NCI-H2196 (cell line): ENCODE results near the gene TBC1D1.
A peak's percentile ranks its signal among the peaks of the same experiment; 100 is the strongest.

Source experiments
- DNase-seq: peaks from one replicate; lab custom pipeline; 2025; ENCODE audit not compliant: unreplicated experiment; lab: John Stamatoyannopoulos, UW

TBC1D1 gene

DNA sequence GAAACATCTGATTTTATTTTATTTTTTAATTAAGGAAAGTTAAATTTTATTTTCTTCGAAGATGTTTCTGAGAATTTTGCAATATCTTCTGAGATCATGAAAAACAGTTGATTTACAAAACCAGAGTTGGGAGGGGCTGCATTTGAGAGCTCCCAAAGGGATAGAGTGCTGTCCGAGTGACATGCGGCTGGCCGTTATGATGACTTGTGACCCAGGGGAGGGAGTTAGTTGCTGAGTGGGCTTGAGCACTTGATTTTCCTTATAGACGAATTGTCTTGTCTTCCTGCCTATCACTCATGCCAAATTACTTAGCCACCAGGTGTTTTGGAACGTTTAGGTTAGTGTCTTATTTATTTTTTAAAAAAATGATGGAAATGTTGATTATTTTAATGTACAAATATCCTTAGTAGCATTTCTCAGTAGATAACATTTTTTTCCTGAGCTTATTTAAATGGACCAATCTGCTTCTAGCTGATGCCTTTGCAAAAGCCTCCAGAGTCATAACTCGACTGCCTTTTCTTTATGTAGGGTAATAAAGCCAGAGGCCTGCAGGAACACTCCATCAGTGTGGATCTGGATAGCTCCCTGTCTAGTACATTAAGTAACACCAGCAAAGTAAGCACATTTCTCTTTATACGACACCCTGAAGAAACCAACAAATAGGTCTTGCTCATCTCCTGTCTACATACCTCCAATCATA lies 154.6 kb downstream of the TBC1D1 start:
- no peak for DNase-seq

DNA sequence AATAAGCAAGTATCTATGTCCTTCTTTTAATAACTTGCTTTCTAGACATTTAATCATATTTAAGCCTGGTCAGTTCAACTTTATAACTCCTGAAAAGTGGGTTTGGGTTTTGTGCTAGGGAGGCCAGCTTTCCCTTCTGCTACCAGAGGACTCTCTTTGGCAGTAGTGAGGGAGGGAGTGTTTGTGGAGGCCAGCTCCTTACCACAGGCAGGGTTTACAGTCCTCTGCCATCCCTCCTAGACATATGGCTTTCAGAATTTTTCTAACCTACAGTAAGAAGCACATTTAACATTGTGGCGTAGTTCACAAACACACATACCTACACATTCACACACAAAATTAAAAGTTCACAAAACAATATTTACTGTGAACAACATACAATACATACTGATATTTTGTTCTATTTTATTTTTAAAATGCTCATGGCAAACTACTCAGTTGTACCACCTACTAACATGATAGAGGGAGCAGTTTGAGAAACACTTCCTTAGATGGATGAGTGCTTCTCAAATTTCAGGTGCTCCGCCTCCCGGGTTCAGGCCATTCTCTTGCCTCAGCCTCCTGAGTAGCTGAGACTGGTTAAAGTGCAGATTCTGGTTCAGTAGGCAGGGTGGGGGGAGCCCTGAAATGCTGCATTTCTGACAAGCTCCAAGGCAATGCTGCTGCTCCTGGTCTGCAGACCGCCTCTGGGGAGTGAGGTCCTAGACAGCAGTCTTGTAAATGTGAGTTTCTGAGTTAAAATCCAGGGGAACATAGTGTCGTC lies 156.0 kb downstream of the TBC1D1 start:
- DNase-seq: no peak

DNA sequence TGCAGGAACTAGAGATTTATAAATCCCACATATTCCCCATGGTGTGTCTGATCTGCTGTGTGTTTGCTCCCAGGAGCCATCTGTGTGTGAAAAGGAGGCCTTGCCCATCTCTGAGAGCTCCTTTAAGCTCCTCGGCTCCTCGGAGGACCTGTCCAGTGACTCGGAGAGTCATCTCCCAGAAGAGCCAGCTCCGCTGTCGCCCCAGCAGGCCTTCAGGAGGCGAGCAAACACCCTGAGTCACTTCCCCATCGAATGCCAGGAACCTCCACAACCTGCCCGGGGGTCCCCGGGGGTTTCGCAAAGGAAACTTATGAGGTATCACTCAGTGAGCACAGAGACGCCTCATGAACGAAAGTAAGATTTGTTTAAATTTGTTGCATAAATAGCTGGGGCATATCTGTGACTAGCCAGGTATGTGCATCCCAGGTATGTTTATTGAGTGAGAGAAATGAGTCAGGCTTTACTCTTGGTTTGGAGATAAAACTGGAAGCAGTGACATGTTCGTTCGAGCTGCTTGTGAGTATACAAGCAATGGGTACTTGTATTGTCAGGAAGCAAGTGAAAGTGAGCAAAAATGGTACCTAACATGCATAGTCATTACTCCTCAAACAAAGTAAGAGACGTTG lies 158.8 kb downstream of the TBC1D1 start:
- DNase-seq: no peak

DNA sequence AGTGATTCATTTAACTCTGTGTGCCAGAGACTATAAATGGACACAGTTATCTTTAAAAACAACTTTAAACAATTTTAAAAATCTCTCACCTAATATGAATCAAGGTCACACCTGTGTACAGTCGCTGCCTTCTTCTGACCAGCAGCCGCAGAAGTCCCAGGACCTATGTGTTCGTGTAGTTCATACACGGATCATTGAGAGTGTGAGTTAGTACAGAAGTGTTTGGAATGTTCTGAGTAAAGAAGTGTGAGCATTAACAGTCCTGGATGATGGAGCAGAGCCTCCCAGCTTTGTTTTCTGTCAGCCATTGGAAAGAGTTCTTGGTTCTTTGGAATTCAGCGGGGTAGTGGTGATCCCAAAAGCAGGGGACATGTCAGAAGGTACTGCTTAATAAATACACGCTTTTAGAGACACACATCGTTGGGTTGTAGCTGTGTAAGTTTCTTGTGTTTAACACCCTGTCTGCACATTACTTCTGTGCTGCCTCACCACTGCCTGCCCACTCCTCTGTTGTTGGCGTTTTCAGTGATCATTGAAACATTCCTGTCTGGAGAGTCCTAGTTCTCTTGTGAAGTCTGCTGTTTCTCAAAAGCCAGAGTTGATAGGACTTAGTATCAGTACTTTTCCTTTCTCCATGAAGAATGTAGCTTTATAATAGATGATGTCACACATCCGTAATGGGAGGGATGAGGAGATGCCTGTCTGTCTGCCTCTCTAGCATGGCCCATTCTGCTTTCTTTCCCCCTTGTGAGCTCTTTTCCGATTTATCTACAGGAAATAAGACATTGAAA lies 159.9 kb downstream of the TBC1D1 start:
- DNase-seq: no peak

DNA sequence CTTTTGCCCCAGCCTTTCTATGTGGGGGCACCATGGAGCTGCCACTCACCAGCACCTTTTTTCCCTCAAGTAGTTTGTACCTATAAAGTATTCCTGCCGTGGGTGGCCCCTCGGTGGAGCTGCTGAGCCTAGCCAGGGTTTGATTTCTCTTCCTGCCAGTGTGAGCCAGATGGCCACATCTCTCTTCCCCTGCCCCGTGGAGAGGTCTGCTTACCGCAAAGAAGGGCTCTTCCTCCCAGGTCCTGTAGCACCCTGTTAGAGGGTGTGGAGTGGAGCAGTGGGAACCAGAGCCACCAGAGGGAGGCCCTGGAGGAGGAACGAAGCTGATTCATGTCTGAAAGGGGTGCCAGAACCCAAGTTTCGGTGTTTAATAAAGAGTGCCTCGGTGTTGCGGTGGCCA lies 164.7 kb downstream of the TBC1D1 start:
- no peak for DNase-seq

DNA sequence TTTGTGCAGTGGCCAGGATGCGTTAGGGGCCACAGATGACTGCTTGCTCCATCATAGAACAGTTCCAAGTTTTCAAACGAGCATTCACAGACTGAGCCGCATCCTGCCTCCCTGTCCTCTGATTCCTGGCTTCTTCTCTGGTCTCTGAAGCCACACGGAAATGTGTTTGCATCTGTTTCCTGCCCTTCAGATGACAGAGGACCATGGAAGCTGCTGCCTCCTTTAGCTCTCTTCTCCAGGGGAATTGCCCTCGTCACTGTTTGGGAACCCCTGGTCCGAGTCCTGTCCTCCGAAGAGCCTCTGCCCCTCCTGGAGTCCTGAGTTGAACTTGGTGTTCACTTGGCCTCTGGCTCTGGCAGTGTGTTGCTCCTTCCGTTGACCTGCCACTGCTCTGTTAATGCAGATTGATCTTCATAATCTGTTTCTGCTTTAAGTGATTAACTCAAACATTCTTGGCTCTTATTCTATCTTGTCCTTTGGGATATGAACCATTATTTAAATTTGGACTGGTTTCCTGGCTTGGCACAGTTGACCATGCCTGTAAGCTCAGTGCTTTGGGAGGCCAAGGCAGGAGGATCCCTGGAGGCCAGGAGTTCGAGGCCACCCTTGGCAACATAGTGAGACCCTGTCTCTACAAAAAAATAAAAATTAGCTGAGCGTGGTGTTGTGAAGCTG lies 165.3 kb downstream of the TBC1D1 start:
- no peak for DNase-seq

DNA sequence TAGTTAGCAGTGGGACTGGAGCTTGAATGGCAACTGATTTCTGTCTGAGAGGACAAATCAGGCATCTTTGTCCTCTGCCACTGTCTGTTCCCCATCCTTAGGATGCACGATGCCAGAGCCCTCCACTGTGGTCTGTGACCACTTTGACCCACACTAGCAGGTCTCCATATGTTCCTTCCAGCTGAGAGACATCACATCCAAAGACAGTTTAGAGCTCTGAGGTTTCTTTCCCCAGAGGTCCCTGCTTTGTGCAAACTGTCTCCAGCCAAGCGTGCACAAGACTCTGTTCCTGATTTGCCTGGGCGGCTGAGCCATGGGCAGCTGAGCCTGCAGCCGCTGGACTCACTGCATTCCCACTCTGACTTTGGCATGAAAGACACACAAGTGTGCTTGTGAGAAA lies 167.3 kb downstream of the TBC1D1 start:
- DNase-seq: no peak

DNA sequence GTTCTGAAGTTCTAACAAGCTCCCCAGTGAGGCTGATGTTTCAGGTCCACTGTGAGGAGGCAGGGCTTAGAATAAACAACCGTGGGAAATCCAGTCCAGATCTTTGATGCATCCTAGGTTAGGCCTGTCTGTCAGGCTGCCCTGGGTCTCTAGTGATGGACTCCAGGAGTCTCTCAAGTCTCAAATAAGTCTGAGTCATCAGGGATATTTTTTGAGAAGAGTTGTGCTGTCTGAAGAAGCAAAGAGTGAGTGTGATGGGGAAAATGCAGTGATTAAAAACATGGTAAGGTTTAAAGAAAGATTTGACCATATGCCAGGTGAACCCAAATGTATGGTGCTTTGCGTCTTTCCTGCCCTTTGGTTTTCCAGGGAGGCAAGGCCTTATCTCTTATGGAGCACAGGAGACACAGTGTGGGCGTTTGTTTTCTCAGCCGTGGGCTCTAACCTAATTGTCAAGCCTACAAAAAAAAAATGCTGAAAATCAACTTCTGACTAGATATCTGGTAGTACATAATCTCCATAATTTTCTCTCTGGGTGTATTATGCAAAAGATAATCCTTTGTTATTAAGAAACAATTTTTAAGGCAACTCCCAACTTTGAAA lies 170.0 kb downstream of the TBC1D1 start:
- no peak for DNase-seq

DNA sequence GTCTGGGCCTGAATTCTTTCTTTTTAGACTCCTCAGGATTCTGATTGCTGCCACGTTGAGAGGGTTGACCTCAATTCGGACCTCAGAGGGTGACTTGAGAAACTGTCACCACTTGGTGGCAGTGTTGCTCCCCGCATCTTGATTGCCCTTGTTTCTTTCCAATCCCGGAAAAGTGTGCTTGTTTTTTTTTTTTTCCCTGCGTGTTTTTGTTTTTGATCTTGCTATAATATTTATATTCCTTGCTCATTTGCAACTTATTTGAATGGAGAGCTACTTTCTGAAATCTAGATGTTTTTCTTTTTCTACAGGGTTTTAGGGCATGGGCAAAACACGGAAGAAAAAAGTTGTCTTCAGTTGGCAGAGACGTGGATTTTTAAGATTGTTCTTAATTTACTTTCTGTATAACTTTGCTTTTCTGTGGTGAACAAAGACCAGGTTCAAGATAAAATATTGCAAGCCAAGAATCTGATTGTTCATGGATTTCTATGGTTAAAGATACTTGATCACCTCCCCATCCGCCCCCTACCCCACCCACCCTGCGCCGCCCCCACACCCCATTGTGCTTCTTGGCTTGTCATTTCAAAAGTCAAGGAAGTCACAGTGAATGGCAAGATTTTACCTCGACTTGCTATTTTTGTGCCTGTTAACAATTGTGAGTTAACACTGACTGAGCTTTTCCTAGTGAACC lies 171.3 kb downstream of the TBC1D1 start:
- DNase-seq: peak; percentile 79

DNA sequence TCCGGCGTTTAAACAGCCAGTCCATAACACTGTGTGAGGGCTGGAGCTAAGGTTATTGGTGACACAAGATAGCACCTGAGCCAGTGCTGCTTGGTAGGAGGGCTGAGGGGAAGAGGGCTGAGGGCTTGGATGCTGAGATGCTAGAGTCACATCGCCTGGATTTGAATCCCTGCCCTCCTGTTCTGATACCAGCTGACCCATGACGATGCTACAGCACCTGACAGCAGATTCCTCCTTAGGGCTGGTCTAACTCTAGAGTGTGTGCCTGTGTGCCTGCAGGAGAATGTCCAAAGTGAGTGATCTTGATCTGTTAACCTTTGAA lies 171.9 kb downstream of the TBC1D1 start:
- no peak for DNase-seq

DNA sequence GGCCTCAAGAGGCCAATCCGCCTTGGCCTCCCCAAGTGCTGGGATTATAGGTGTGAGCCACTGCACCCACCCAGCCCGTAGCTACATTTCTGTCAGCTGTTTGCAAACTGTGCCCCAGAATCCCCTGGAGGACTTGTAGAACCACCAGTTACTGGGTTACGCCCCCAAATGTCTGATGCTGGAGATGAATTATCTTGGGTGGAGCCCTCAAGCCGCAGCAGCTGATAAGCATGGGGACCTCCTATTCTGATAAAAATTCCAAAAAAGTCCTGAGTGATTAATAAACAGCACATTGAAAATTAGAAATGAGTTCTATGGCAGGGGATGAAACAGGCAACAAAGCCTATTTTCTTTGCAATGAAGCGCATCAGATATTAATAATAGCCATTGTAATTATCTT lies 174.3 kb downstream of the TBC1D1 start:
- no peak for DNase-seq

DNA sequence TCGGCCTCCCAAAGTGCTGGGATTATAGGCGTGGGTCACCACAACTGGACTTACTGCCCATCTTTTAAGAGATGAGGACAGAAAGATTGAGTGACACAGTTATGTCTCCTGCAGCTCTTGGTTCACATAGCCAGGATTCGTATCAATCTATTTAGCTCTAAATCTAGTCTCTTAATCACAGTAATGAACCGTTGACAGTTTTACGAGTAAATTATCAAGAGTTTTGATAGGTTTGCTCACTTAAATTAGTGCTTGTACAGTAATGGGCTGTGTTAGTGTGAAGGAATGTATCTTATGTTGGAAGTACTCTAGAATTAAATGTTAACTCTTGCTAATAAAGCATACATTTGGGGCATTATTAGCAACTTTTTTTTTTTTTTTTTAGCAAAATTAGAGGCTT lies 175.0 kb downstream of the TBC1D1 start:
- DNase-seq: no peak

DNA sequence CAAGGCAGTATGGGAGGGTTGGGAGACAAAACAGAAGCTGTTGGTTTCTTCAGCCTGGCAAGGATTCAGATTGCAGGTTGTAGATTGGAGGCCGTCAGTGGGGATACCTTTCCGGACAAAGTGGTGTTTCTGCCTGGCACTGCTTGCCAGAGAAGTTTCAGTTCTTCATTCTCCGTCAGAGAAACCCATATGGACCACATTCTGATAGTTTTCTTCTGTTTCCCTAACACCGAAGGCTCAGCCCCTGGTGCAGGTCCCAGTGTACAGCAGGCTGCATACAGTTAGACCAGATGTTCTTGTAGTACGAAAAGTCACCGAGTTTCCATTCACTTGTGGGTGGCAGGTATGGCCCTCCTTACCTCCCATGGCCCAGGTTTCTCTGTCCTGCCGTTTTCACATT lies 176.6 kb downstream of the TBC1D1 start:
- no peak for DNase-seq

DNA sequence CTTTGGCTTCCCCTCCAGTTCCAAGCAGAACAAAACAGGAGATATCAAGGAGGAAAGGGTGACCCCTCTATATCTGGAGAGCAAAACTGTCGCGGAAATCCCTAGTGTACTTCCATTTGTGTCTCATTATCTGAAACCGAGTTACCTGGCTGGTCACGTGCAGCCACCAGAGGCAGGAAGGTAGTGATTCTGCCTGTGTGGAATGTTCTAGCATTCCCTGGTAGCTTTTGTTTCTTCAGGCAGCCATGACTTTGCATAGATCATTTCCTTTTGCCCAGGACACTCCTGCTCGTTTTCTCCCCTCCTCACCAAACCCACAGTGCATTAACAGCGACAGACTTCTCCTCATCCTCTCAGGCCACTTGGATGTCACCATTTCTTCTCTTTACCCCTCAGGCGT lies 177.2 kb downstream of the TBC1D1 start:
- no peak for DNase-seq

DNA sequence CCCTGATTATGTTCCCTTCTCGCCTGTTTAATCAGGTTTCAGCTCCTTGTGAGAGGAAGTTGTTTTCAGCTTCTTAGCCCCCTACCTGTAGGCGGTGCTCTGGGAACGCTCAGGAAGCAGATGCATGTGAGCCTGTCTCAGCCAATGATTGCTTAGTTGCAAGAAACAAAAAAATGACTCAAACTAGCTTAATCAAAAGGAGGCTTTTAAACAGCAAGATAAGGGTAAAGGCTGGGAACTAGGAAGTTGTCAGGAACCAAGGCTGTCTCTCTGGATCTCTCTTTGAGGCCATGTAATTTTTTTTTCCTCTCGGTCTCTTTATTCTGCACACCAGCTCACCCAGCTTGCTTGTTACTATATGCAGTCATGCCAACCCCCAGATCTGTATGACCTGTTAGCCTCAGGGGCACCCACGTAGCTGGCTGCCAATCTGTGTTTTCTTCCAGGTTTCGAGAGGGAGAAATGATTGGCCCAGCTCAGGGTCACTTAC lies 178.4 kb downstream of the TBC1D1 start:
- DNase-seq: peak; percentile 51

DNA sequence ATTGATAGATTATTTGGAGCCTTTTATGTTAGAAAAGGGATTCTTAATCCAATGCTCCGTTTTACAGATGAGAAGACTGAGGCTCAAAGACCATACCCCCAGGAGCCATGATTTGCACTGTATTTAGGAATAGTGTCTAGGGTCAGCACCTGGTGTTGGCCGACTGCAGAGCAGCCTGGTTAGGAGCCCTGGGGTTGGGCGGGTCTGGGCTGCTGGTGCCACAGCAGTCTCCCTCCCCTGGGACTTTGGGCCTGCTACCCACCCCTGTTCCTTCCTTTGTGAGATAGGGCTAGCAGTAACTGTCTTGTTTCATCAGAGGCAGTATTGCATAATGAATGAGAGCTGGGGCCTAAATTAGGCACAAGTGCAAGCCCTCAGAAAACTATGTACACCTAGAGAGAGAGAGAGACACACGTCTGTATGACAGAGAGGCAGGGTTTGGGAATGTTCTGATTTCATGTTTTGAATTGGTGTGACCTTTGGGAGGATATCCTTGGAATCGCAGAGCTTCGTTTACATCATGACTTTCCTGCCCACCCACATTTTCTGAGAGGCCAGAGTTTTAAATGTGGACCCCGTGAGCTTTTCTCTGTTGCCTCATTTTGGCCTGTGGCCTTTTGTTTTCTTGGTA lies 181.0 kb downstream of the TBC1D1 start:
- no peak for DNase-seq

DNA sequence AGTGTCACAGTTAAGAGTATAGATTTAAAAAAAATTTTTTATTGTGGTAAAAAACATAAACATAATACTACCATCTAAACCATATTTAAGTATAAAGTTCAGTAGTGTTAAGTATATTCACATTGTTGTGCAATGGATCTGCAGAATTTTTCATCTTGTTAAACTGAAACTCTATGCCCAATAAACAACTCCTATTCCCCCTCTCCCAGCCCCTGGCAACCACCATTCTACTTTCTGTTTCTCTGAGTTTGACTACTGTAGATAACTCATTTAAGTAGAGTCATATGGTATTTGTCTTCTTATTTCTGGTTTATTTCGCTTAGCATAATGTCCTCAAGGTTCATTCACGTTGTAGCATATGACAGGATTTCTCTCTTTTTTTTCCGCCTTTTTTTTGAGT lies 181.7 kb downstream of the TBC1D1 start:
- no peak for DNase-seq

DNA sequence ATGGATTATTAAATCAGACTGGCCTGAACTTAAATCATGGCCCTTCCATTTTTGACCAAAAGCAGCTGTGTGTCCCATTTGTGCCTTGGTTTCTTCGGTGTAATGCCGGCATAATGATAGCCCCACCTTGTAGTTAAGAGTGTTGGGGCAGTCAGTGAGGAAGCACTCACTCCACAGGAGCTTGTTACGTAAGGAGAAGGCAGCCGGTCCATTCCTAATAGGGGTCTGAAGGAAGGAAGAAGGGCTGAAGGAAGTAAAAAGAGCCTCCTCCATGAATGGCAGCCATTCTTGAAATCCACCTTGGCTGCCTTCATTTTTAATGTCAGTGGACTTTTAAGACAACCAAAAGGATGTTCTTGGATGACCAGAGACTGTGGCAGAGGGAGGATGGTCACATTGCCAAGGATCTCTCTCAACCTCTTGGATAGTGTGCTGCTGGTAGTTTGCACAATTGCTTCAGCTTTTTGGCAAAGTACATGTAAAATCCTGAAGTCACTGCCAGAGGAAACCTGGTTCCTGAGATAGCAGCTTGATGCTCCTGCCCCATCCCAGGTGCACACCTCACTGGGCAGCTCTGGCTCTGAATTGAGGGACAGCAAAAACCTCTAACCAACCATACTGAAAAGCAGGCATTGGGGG lies 182.8 kb downstream of the TBC1D1 start:
- DNase-seq: no peak
